ENCODE results near the gene C6orf89.

C6orf89 gene

GRCh38 chr6:36893976-36894932 lies 8.5 kb downstream of the C6orf89 start:
- H3K4me1 ChIP-seq (ENCODE audit: control insufficient read depth, insufficient read depth, low read length): no peaks in the 10 kb centered on the region
- H3K4me3 ChIP-seq (ENCODE audit: low read length): no peak overlapping the region
- DNase-seq (ENCODE audit: low read depth): no peak
- no peaks in the 10 kb centered on the region for H3K27me3 ChIP-seq (replicated peaks; ENCODE audit: control insufficient read depth, insufficient read depth, low read length)
- no peaks in the 10 kb centered on the region for H3K9me3 ChIP-seq (ENCODE audit: control insufficient read depth, low read length)
- peaks cover 36% of the 10 kb centered on the region for H3K36me3 ChIP-seq (ENCODE audit: control insufficient read depth, insufficient read depth, low read length, severe bottlenecking)
- no peak overlapping the region for H3K9ac ChIP-seq (ENCODE audit: low read length)

- Histone ChIP-seq H3K27me3 (replicated peaks; ENCODE audit: control insufficient read depth, insufficient read depth, low read length) (no peaks in the 10 kb centered on the region), H3K4me1 (ENCODE audit: control insufficient read depth, insufficient read depth, low read length) (no peaks in the 10 kb centered on the region), H3K9me3 (ENCODE audit: control insufficient read depth, low read length) (no peaks in the 10 kb centered on the region), H3K36me3 (ENCODE audit: control insufficient read depth, insufficient read depth, low read length, severe bottlenecking) (peaks cover 54% of the 10 kb centered on the region), H3K9ac (ENCODE audit: low read length) (no peak overlapping the region), H3K4me3 (ENCODE audit: low read length) (no peak overlapping the region)
- DNase-seq (ENCODE audit: low read depth): no peak
These were observed 11.9 kb downstream of the C6orf89 start for GRCh38 chr6:36897609-36898008.

- no peaks in the 10 kb centered on the region for H3K27me3 ChIP-seq (replicated peaks; ENCODE audit: control insufficient read depth, insufficient read depth, low read length)
- DNase-seq (ENCODE audit: low read depth): no peak
- H3K9me3 ChIP-seq (ENCODE audit: control insufficient read depth, low read length): no peaks in the 10 kb centered on the region
- H3K4me1 ChIP-seq (ENCODE audit: control insufficient read depth, insufficient read depth, low read length): no peaks in the 10 kb centered on the region
- peaks cover 76% of the 10 kb centered on the region for H3K36me3 ChIP-seq (ENCODE audit: control insufficient read depth, insufficient read depth, low read length, severe bottlenecking)
- no peak overlapping the region for H3K9ac ChIP-seq (ENCODE audit: low read length)
- no peak overlapping the region for H3K4me3 ChIP-seq (ENCODE audit: low read length)
These were observed 18.4 kb downstream of the C6orf89 start for GRCh38 chr6:36904114-36904513.

GRCh38 chr6:36904851-36905393 lies 19.2 kb downstream of the C6orf89 start:
- Histone ChIP-seq H3K4me3 (ENCODE audit: low read length) (no peak overlapping the region), H3K9ac (ENCODE audit: low read length) (no peak overlapping the region), H3K4me1 (ENCODE audit: control insufficient read depth, insufficient read depth, low read length) (no peaks in the 10 kb centered on the region), H3K27me3 (replicated peaks; ENCODE audit: control insufficient read depth, insufficient read depth, low read length) (no peaks in the 10 kb centered on the region), H3K36me3 (ENCODE audit: control insufficient read depth, insufficient read depth, low read length, severe bottlenecking) (peaks cover 70% of the 10 kb centered on the region), H3K9me3 (ENCODE audit: control insufficient read depth, low read length) (no peaks in the 10 kb centered on the region)
- no peak for DNase-seq (ENCODE audit: low read depth)

- Histone ChIP-seq H3K9ac (ENCODE audit: low read length) (no peak overlapping the region), H3K27me3 (replicated peaks; ENCODE audit: control insufficient read depth, insufficient read depth, low read length) (no peaks in the 10 kb centered on the region), H3K36me3 (ENCODE audit: control insufficient read depth, insufficient read depth, low read length, severe bottlenecking) (peaks cover 66% of the 10 kb centered on the region), H3K4me3 (ENCODE audit: low read length) (no peak overlapping the region), H3K9me3 (ENCODE audit: control insufficient read depth, low read length) (no peaks in the 10 kb centered on the region), H3K4me1 (ENCODE audit: control insufficient read depth, insufficient read depth, low read length) (no peaks in the 10 kb centered on the region)
- no peak for DNase-seq (ENCODE audit: low read depth)
These were observed 21.0 kb downstream of the C6orf89 start for GRCh38 chr6:36906539-36907325.

- Histone ChIP-seq H3K9me3 (ENCODE audit: control insufficient read depth, low read length) (no peaks in the 10 kb centered on the region), H3K4me1 (ENCODE audit: control insufficient read depth, insufficient read depth, low read length) (peaks cover 5% of the 10 kb centered on the region), H3K9ac (ENCODE audit: low read length) (no peak overlapping the region), H3K27me3 (replicated peaks; ENCODE audit: control insufficient read depth, insufficient read depth, low read length) (no peaks in the 10 kb centered on the region), H3K36me3 (ENCODE audit: control insufficient read depth, insufficient read depth, low read length, severe bottlenecking) (peaks cover 65% of the 10 kb centered on the region), H3K4me3 (ENCODE audit: low read length) (no peak overlapping the region)
- no peak for DNase-seq (ENCODE audit: low read depth)
These were observed 22.0 kb downstream of the C6orf89 start for GRCh38 chr6:36907781-36908180.

GRCh38 chr6:36908747-36909146 lies 23.0 kb downstream of the C6orf89 start:
- H3K9ac ChIP-seq (ENCODE audit: low read length): no peak overlapping the region
- no peak overlapping the region for H3K4me3 ChIP-seq (ENCODE audit: low read length)
- no peaks in the 10 kb centered on the region for H3K9me3 ChIP-seq (ENCODE audit: control insufficient read depth, low read length)
- peaks cover 12% of the 10 kb centered on the region for H3K4me1 ChIP-seq (ENCODE audit: control insufficient read depth, insufficient read depth, low read length)
- peaks cover 56% of the 10 kb centered on the region for H3K36me3 ChIP-seq (ENCODE audit: control insufficient read depth, insufficient read depth, low read length, severe bottlenecking)
- DNase-seq (ENCODE audit: low read depth): no peak
- H3K27me3 ChIP-seq (replicated peaks; ENCODE audit: control insufficient read depth, insufficient read depth, low read length): no peaks in the 10 kb centered on the region

- H3K27me3 ChIP-seq (replicated peaks; ENCODE audit: control insufficient read depth, insufficient read depth, low read length): no peaks in the 10 kb centered on the region
- H3K9me3 ChIP-seq (ENCODE audit: control insufficient read depth, low read length): no peaks in the 10 kb centered on the region
- peaks cover 53% of the 10 kb centered on the region for H3K36me3 ChIP-seq (ENCODE audit: control insufficient read depth, insufficient read depth, low read length, severe bottlenecking)
- H3K4me1 ChIP-seq (ENCODE audit: control insufficient read depth, insufficient read depth, low read length): peaks cover 27% of the 10 kb centered on the region
- H3K9ac ChIP-seq (ENCODE audit: low read length): no peak overlapping the region
- DNase-seq (ENCODE audit: low read depth): no peak
- no peak overlapping the region for H3K4me3 ChIP-seq (ENCODE audit: low read length)
These were observed 26.3 kb downstream of the C6orf89 start for GRCh38 chr6:36912030-36912454.

- H3K4me3 ChIP-seq (ENCODE audit: low read length): no peak overlapping the region
- peak; percentile 87 for DNase-seq (ENCODE audit: low read depth)
- no peaks in the 10 kb centered on the region for H3K27me3 ChIP-seq (replicated peaks; ENCODE audit: control insufficient read depth, insufficient read depth, low read length)
- H3K9ac ChIP-seq (ENCODE audit: low read length): no peak overlapping the region
- peaks cover 48% of the 10 kb centered on the region for H3K36me3 ChIP-seq (ENCODE audit: control insufficient read depth, insufficient read depth, low read length, severe bottlenecking)
- H3K9me3 ChIP-seq (ENCODE audit: control insufficient read depth, low read length): no peaks in the 10 kb centered on the region
- peaks cover 32% of the 10 kb centered on the region for H3K4me1 ChIP-seq (ENCODE audit: control insufficient read depth, insufficient read depth, low read length)
These were observed 26.8 kb downstream of the C6orf89 start for GRCh38 chr6:36912586-36912985.

GRCh38 chr6:36913082-36913481 lies 27.3 kb downstream of the C6orf89 start:
- no peak overlapping the region for H3K4me3 ChIP-seq (ENCODE audit: low read length)
- no peak for DNase-seq (ENCODE audit: low read depth)
- no peak overlapping the region for H3K9ac ChIP-seq (ENCODE audit: low read length)
- H3K27me3 ChIP-seq (replicated peaks; ENCODE audit: control insufficient read depth, insufficient read depth, low read length): no peaks in the 10 kb centered on the region
- peaks cover 35% of the 10 kb centered on the region for H3K4me1 ChIP-seq (ENCODE audit: control insufficient read depth, insufficient read depth, low read length)
- H3K9me3 ChIP-seq (ENCODE audit: control insufficient read depth, low read length): no peaks in the 10 kb centered on the region
- H3K36me3 ChIP-seq (ENCODE audit: control insufficient read depth, insufficient read depth, low read length, severe bottlenecking): peaks cover 43% of the 10 kb centered on the region

- H3K27me3 ChIP-seq (replicated peaks; ENCODE audit: control insufficient read depth, insufficient read depth, low read length): no peaks in the 10 kb centered on the region
- DNase-seq (ENCODE audit: low read depth): peak; percentile 52
- H3K36me3 ChIP-seq (ENCODE audit: control insufficient read depth, insufficient read depth, low read length, severe bottlenecking): peaks cover 41% of the 10 kb centered on the region
- peaks cover 46% of the 10 kb centered on the region for H3K4me1 ChIP-seq (ENCODE audit: control insufficient read depth, insufficient read depth, low read length)
- H3K9me3 ChIP-seq (ENCODE audit: control insufficient read depth, low read length): no peaks in the 10 kb centered on the region
- no peak overlapping the region for H3K9ac ChIP-seq (ENCODE audit: low read length)
- no peak overlapping the region for H3K4me3 ChIP-seq (ENCODE audit: low read length)
These were observed 28.6 kb downstream of the C6orf89 start for GRCh38 chr6:36914227-36914794.

Data from adipocyte (in vitro differentiated cells).